Upper lobe of left lung (tissue), 4 donors: Measurements from ENCODE around the gene INPP4B.

Experiments
- CTCF ChIP-seq, 6 experiments: fragments of 450-650 bp in 4 of 6; fragments of 200-600 bp in 2 of 6; sonication (generic) in 2 of 6; IDR thresholded peaks; one replicate each; pipeline ENCODE4 v1.5.1; 2016 to 2019; ENCODE audit warnings: antibody characterized with exemption in 6 of 6
- EP300 ChIP-seq, 4 donors: sonication (generic); formaldehyde crosslinking; IDR thresholded peaks; one replicate each; pipeline ENCODE4 v1.5.1; 2017; ENCODE audit warnings: antibody characterized with exemption in 4 of 4, control low read depth in 2 of 4
- POLR2A ChIP-seq, 4 donors: fragments of 450-650 bp; IDR thresholded peaks; one replicate each; pipeline ENCODE4 v1.5.1; 2016 to 2017; ENCODE audit warnings: antibody characterized with exemption in 4 of 4, mild to moderate bottlenecking in 2 of 4

GRCh38 chr4:142703694-142704309 is 142.3 kb downstream of the INPP4B start:
- TF ChIP-seq EP300 (IDR thresholded peaks at IDR 0.05) (no peak), CTCF (IDR thresholded peaks at IDR 0.05) (no peak), POLR2A (IDR thresholded peaks at IDR 0.05) (no peak)
